Memory B cell (primary cell): ENCODE data around the gene SYMPK.
A peak's percentile ranks its signal among the peaks of the same experiment; 100 is the strongest.
"Not testable (repeated sequence)": the region's sequence is repeated elsewhere in the genome, so short reads cannot be mapped to it uniquely, and the experiment has no call there.

ENCODE experiments used
- ATAC-seq: fragments of 150-1000 bp; cut with Tn5 transposase; 2 replicates; pipeline ENCODE4 v1.10.0; 2021; ENCODE audit warnings: low read depth, mild to moderate bottlenecking, moderate library complexity
- DNase-seq, 2 donors: peaks; one replicate each; pipeline ENCODE4 v3.0.0; 2022; ENCODE audit warnings: low spot score in 2 of 2
- H3K27ac Mint-ChIP-seq: one replicate; pipeline ENCODE4 v1.8.0; 2022; ENCODE audit warnings: mild to moderate bottlenecking, moderate library complexity, mixed read lengths
- H3K27me3 Mint-ChIP-seq: one replicate; pipeline ENCODE4 v1.8.0; 2022; ENCODE audit warnings: mixed read lengths
- H3K36me3 Mint-ChIP-seq: one replicate; pipeline ENCODE4 v1.8.0; 2022; ENCODE audit warnings: mild to moderate bottlenecking, mixed read lengths
- H3K4me1 Mint-ChIP-seq: one replicate; pipeline ENCODE4 v1.8.0; 2022; ENCODE audit warnings: mixed read lengths
- H3K4me3 Mint-ChIP-seq: one replicate; pipeline ENCODE4 v1.8.0; 2022; ENCODE audit warnings: mild to moderate bottlenecking, moderate library complexity, mixed read lengths
- H3K9me3 Mint-ChIP-seq: one replicate; pipeline ENCODE4 v1.8.0; 2022; ENCODE audit warnings: mixed read lengths

The SYMPK gene

GRCh38 chr19:45804140-45804958 lies 58.6 kb downstream of the SYMPK start:
- Mint-ChIP-seq H3K27ac (no peak overlapping the region), H3K9me3 (no peaks in the 10 kb centered on the region), H3K4me3 (no peak overlapping the region), H3K36me3 (no peaks in the 10 kb centered on the region), H3K4me1 (peaks cover 5% of the 10 kb centered on the region), H3K27me3 (peaks cover 8% of the 10 kb centered on the region)
- DNase-seq (no peak), ATAC-seq (no peak)

- no peak for DNase-seq
- Mint-ChIP-seq H3K27me3 (peaks cover 14% of the 10 kb centered on the region), H3K9me3 (no peaks in the 10 kb centered on the region), H3K27ac (no peak overlapping the region), H3K4me1 (peaks cover 10% of the 10 kb centered on the region), H3K36me3 (no peaks in the 10 kb centered on the region), H3K4me3 (no peak overlapping the region)
- no peak for ATAC-seq
Observed at GRCh38 chr19:45801603-45802175, 61.3 kb downstream of the SYMPK start.

GRCh38 chr19:45800070-45800553 lies 62.8 kb downstream of the SYMPK start:
- Mint-ChIP-seq H3K4me3 (no peak overlapping the region), H3K36me3 (no peaks in the 10 kb centered on the region), H3K27ac (no peak overlapping the region), H3K9me3 (no peaks in the 10 kb centered on the region), H3K27me3 (peaks cover 12% of the 10 kb centered on the region), H3K4me1 (peaks cover 6% of the 10 kb centered on the region)
- DNase-seq (no peak), ATAC-seq (no peak)

- not testable (repeated sequence) for H3K27ac Mint-ChIP-seq, ATAC-seq, H3K4me1 Mint-ChIP-seq, H3K36me3 Mint-ChIP-seq, H3K4me3 Mint-ChIP-seq, H3K9me3 Mint-ChIP-seq, DNase-seq
- peaks cover 12% of the 10 kb centered on the region for H3K27me3 Mint-ChIP-seq
Observed at GRCh38 chr19:45799541-45799940, 63.4 kb downstream of the SYMPK start.

- no peaks in the 10 kb centered on the region for H3K9me3 Mint-ChIP-seq
- ATAC-seq = peak; percentile 98
- H3K36me3 Mint-ChIP-seq = no peaks in the 10 kb centered on the region
- H3K27me3 Mint-ChIP-seq = peaks cover 12% of the 10 kb centered on the region
- no peak overlapping the region for H3K4me3 Mint-ChIP-seq
- DNase-seq = peak; percentile 54 to 68
- no peak overlapping the region for H3K27ac Mint-ChIP-seq
- peaks cover 6% of the 10 kb centered on the region for H3K4me1 Mint-ChIP-seq
Observed at GRCh38 chr19:45798995-45799517, 63.9 kb downstream of the SYMPK start.

GRCh38 chr19:45794627-45795026 lies 68.3 kb downstream of the SYMPK start:
- Mint-ChIP-seq H3K4me3 (no peak overlapping the region), H3K27me3 (peaks cover 6% of the 10 kb centered on the region), H3K36me3 (peaks cover under 1% of the 10 kb centered on the region), H3K9me3 (no peaks in the 10 kb centered on the region), H3K27ac (peak overlapping the region; percentile 91), H3K4me1 (peaks cover 32% of the 10 kb centered on the region)
- no peak for DNase-seq
- ATAC-seq = no peak

- peaks cover 28% of the 10 kb centered on the region for H3K4me1 Mint-ChIP-seq
- H3K27me3 Mint-ChIP-seq = peaks cover 5% of the 10 kb centered on the region
- no peak overlapping the region for H3K4me3 Mint-ChIP-seq
- no peaks in the 10 kb centered on the region for H3K9me3 Mint-ChIP-seq
- H3K27ac Mint-ChIP-seq = peak overlapping the region; percentile 91
- no peak for ATAC-seq
- peaks cover 8% of the 10 kb centered on the region for H3K36me3 Mint-ChIP-seq
- DNase-seq = no peak
Observed at GRCh38 chr19:45793876-45794275, 69.1 kb downstream of the SYMPK start.

- H3K4me1 Mint-ChIP-seq = peaks cover 26% of the 10 kb centered on the region
- no peaks in the 10 kb centered on the region for H3K9me3 Mint-ChIP-seq
- no peak for DNase-seq
- peaks cover 3% of the 10 kb centered on the region for H3K27me3 Mint-ChIP-seq
- peaks cover 12% of the 10 kb centered on the region for H3K36me3 Mint-ChIP-seq
- H3K4me3 Mint-ChIP-seq = peak overlapping the region; percentile 78
- ATAC-seq = no peak
- peak overlapping the region; percentile 91 for H3K27ac Mint-ChIP-seq
Observed at GRCh38 chr19:45793178-45793564, 69.8 kb downstream of the SYMPK start.

GRCh38 chr19:45792470-45793177 lies 70.3 kb downstream of the SYMPK start, which contains the start of gene DMWD:
Gene DMWD, minus strand, starts transcription at chr19:45792845. Its CDS starts 89 bp downstream, at chr19:45792756.
- H3K4me3 Mint-ChIP-seq = peak within 1 kb of the TSS; percentile 93
- peaks cover 15% of the 10 kb centered on the region for H3K36me3 Mint-ChIP-seq
- H3K27ac Mint-ChIP-seq = peak within 1 kb of the TSS; percentile 91
- H3K9me3 Mint-ChIP-seq = no peaks in the 10 kb centered on the region
- peak; percentile 99 for DNase-seq
- ATAC-seq = peak; percentile 95
- peaks cover under 1% of the 10 kb centered on the region for H3K27me3 Mint-ChIP-seq
- H3K4me1 Mint-ChIP-seq = peaks cover 28% of the 10 kb centered on the region

- H3K27me3 Mint-ChIP-seq = no peaks in the 10 kb centered on the region
- peaks cover 19% of the 10 kb centered on the region for H3K36me3 Mint-ChIP-seq
- no peaks in the 10 kb centered on the region for H3K9me3 Mint-ChIP-seq
- peaks cover 28% of the 10 kb centered on the region for H3K4me1 Mint-ChIP-seq
- ATAC-seq = no peak
- DNase-seq = no peak
- H3K4me3 Mint-ChIP-seq = peak overlapping the region; percentile 93
- peak overlapping the region; percentile 37 for H3K27ac Mint-ChIP-seq
Observed at GRCh38 chr19:45791744-45792469, 71.0 kb downstream of the SYMPK start.

- H3K36me3 Mint-ChIP-seq = peaks cover 25% of the 10 kb centered on the region
- DNase-seq = no peak
Observed at GRCh38 chr19:45790942-45791341, 72.0 kb downstream of the SYMPK start.

GRCh38 chr19:45789035-45789786 lies 73.7 kb downstream of the SYMPK start:
- Mint-ChIP-seq H3K27ac (no peak overlapping the region), H3K9me3 (no peaks in the 10 kb centered on the region), H3K4me1 (peaks cover 28% of the 10 kb centered on the region), H3K27me3 (no peaks in the 10 kb centered on the region), H3K36me3 (peaks cover 25% of the 10 kb centered on the region), H3K4me3 (no peak overlapping the region)
- ATAC-seq = no peak
- no peak for DNase-seq

More at GRCh38 chr19:45790942-45791341, 72.0 kb downstream of the SYMPK start:
- peak overlapping the region; percentile 37 for H3K27ac Mint-ChIP-seq
- H3K9me3 Mint-ChIP-seq = no peaks in the 10 kb centered on the region
- peak overlapping the region; percentile 93 for H3K4me3 Mint-ChIP-seq
- H3K4me1 Mint-ChIP-seq = peaks cover 28% of the 10 kb centered on the region
- ATAC-seq = no peak
- no peaks in the 10 kb centered on the region for H3K27me3 Mint-ChIP-seq

- H3K4me3 Mint-ChIP-seq = no peak overlapping the region
- peaks cover 25% of the 10 kb centered on the region for H3K36me3 Mint-ChIP-seq
- H3K27me3 Mint-ChIP-seq = no peaks in the 10 kb centered on the region
- H3K27ac Mint-ChIP-seq = no peak overlapping the region
- H3K4me1 Mint-ChIP-seq = peaks cover 11% of the 10 kb centered on the region
- no peak for ATAC-seq
- no peaks in the 10 kb centered on the region for H3K9me3 Mint-ChIP-seq
- no peak for DNase-seq
Observed at GRCh38 chr19:45786533-45786894, 76.4 kb downstream of the SYMPK start.
